CD14-positive monocyte (primary cell): ENCODE results near the gene CHPF. TPM values are rescaled to one million over a fixed set of nuclear protein-coding genes. Genes with fewer than 3 reads are reported as not detected.

Experiments
- DNase-seq, 3 donors: peaks; one replicate each; pipeline ENCODE4 v3.0.0-alpha.2; 2011 to 2022
- H2AFZ ChIP-seq: 2 replicates; pipeline ENCODE4 v1.6.0; 2012; ENCODE audit warnings: mild to moderate bottlenecking, low read depth, low read length, inconsistent platforms; ENCODE audit not compliant: insufficient read depth, poor library complexity, severe bottlenecking
- H3K27ac ChIP-seq, 2 donors: 1 replicate in 1 of 2; 2 replicates in 1 of 2; pipeline ENCODE4 v1.5.1; 2012 to 2013; ENCODE audit warnings: low read length in 2 of 2, control low read depth in 1 of 2, inconsistent platforms in 1 of 2, low read depth in 1 of 2, mild to moderate bottlenecking in 1 of 2
- H3K27me3 ChIP-seq, 2 donors: one replicate each; pipeline versions ENCODE4 v1.6.0 to v1.6.1; 2011 to 2013; ENCODE audit warnings: low read length in 2 of 2; ENCODE audit not compliant: control insufficient read depth in 2 of 2, insufficient read depth in 2 of 2
- H3K36me3 ChIP-seq, 2 donors: replicated peaks in 1 of 2; 1 replicate in 1 of 2; 2 replicates in 1 of 2; pipeline versions ENCODE4 v1.5.1 to v1.6.1; 2012 to 2013; ENCODE audit warnings: low read length in 2 of 2, control low read depth in 1 of 2, inconsistent platforms in 1 of 2, mild to moderate bottlenecking in 1 of 2; ENCODE audit not compliant: insufficient read depth in 2 of 2, control insufficient read depth in 1 of 2
- H3K4me1 ChIP-seq, 2 donors: 1 replicate in 1 of 2; 2 replicates in 1 of 2; pipeline versions ENCODE4 v1.5.1 to v1.6.1; 2012 to 2013; ENCODE audit warnings: low read length in 2 of 2, control low read depth in 1 of 2, inconsistent platforms in 1 of 2, mild to moderate bottlenecking in 1 of 2, moderate library complexity in 1 of 2; ENCODE audit not compliant: insufficient read depth in 2 of 2, control insufficient read depth in 1 of 2
- H3K4me2 ChIP-seq: replicated peaks from 2 replicates; pipeline ENCODE3; 2012; ENCODE audit warnings: low read length, moderate library complexity, mild to moderate bottlenecking; ENCODE audit not compliant: poor library complexity, severe bottlenecking; ENCODE audit errors: extremely low read depth
- H3K4me3 ChIP-seq, 3 experiments: fragments of 200-600 bp in 1 of 3; sonication (generic) in 1 of 3; replicated peaks in 1 of 3; 1 replicate in 2 of 3; 2 replicates in 1 of 3; pipeline ENCODE4 v1.5.1; 2011 to 2013; ENCODE audit warnings: low read length in 3 of 3, mild to moderate bottlenecking in 3 of 3, control low read depth in 2 of 3, low read depth in 2 of 3, inconsistent platforms in 1 of 3, moderate library complexity in 1 of 3
- H3K79me2 ChIP-seq: 2 replicates; pipeline ENCODE4 v1.6.0; 2012; ENCODE audit warnings: mild to moderate bottlenecking, control low read depth, inconsistent platforms, low read length, moderate library complexity; ENCODE audit not compliant: insufficient read depth
- H3K9ac ChIP-seq: 2 replicates; pipeline ENCODE4 v1.6.0; 2017; ENCODE audit warnings: low read length, mild to moderate bottlenecking; ENCODE audit not compliant: insufficient read depth, poor library complexity, severe bottlenecking
- H3K9me3 ChIP-seq, 2 donors: replicated peaks in 1 of 2; 1 replicate in 1 of 2; 2 replicates in 1 of 2; pipeline versions ENCODE4 v1.5.1 to v1.6.1; 2012 to 2013; ENCODE audit warnings: low read length in 2 of 2, control low read depth in 1 of 2; ENCODE audit not compliant: control insufficient read depth in 1 of 2, insufficient read depth in 1 of 2
- H4K20me1 ChIP-seq: 2 replicates; pipeline ENCODE4 v1.6.0; 2012; ENCODE audit warnings: mild to moderate bottlenecking, low read length, control low read depth, moderate library complexity; ENCODE audit not compliant: insufficient read depth
- H3K27ac Mint-ChIP-seq, 7 donors: one replicate each; pipeline ENCODE4 v1.8.0; 2020; ENCODE audit warnings: mild to moderate bottlenecking in 7 of 7, mixed read lengths in 7 of 7, moderate library complexity in 6 of 7, inconsistent platforms in 2 of 7
- H3K27me3 Mint-ChIP-seq, 3 donors: one replicate each; pipeline ENCODE4 v1.8.0; 2021 to 2022; ENCODE audit warnings: low read depth in 3 of 3, mild to moderate bottlenecking in 3 of 3, mixed read lengths in 3 of 3, moderate library complexity in 3 of 3, inconsistent platforms in 1 of 3
- H3K36me3 Mint-ChIP-seq, 2 donors: one replicate each; pipeline ENCODE4 v1.8.0; 2020; ENCODE audit warnings: mixed read lengths in 2 of 2, inconsistent platforms in 1 of 2, mild to moderate bottlenecking in 1 of 2
- H3K4me1 Mint-ChIP-seq: one replicate; pipeline ENCODE4 v1.8.0; 2020; ENCODE audit warnings: mild to moderate bottlenecking, mixed read lengths
- H3K4me3 Mint-ChIP-seq, 2 donors: one replicate each; pipeline ENCODE4 v1.8.0; 2020; ENCODE audit warnings: mild to moderate bottlenecking in 2 of 2, mixed read lengths in 2 of 2, moderate library complexity in 1 of 2
- H3K9me3 Mint-ChIP-seq, 7 donors: one replicate each; pipeline ENCODE4 v1.8.0; 2020 to 2022; ENCODE audit warnings: mixed read lengths in 7 of 7, mild to moderate bottlenecking in 6 of 7, moderate library complexity in 6 of 7, inconsistent platforms in 2 of 7
- CTCF ChIP-seq: fragments of 200-600 bp; IDR thresholded peaks from one replicate; pipeline ENCODE4 v1.8.0; 2022; ENCODE audit warnings: antibody characterized with exemption, mild to moderate bottlenecking
- WGBS: methylation state at CpG from one replicate; pipeline ENCODE4 v1.1.5; 2013; ENCODE audit warnings: missing lambda C conversion rate; ENCODE audit not compliant: insufficient coverage; 5-methylcytosine and 5-hydroxymethylcytosine counted together
- intact Hi-C, 2 donors: fragments of 100-400 bp; cut with micrococcal nuclease; formaldehyde crosslinking; loops; one replicate each; pipeline versions ENCODE4 v1.15.0 to v1.15.1; 2023
- polyA plus RNA-seq, 3 donors: library from polyadenylated mRNA; depleted of rRNA in 1 of 3; unstranded in 2 of 3; stranded (reverse) in 1 of 3; fragments of 300-500 nt in 2 of 3; fragments of >200 nt in 1 of 3; fragmentation: Illumina TruSeq in 2 of 3; gene quantifications; 1 replicate in 2 of 3; 2 replicates in 1 of 3; pipeline ENCODE4 v1.2.3, GENCODE V29; 2012 to 2021

CHPF gene
- polyA plus RNA-seq, 3 donors = 0.09 to 0.32 (median 0.09) TPM

- peak overlapping the region in 1 of 2 donors; percentile 100 for H3K4me3 Mint-ChIP-seq
These were observed 44.1 kb downstream of the CHPF start for GRCh38 chr2:219499555-219499954.

GRCh38 chr2:219499058-219499307 lies 44.6 kb downstream of the CHPF start:
- Histone ChIP-seq H3K4me1 (peaks cover 28 to 43% of the 10 kb centered on the region in 2 donors), H3K79me2 (peaks cover 11% of the 10 kb centered on the region), H3K36me3 (peaks cover 13 to 30% of the 10 kb centered on the region in 2 donors), H3K9ac (peak overlapping the region; percentile 91), H3K4me2 (peak overlapping the region; percentile 97), H3K27ac (peak overlapping the region; percentile 89 to 90), H3K4me3 (peak overlapping the region; percentile 58 to 93 (median 80)), H3K27me3 (peaks cover 31 to 37% of the 10 kb centered on the region in 2 donors), H4K20me1 (no peaks in the 10 kb centered on the region), H2AFZ (peak overlapping the region; percentile 94), H3K9me3 (peaks cover 2 to 10% of the 10 kb centered on the region in 2 donors)
- H3K4me1 Mint-ChIP-seq = peaks cover 38% of the 10 kb centered on the region
- peaks cover 0 to 19% (median 1%) of the 10 kb centered on the region in 7 donors for H3K9me3 Mint-ChIP-seq
- WGBS = 7% methylated on average over 2 of the region's 3 CpGs
- intact Hi-C loops = loop anchor here (5.0 to 10.0 kb wide), 4 partner anchors 33 to 334 kb away; partner anchors contain the start of genes DNPEP (in 2 of the 2), STK11IP (in 2 of the 2) and NHEJ1 (in 1 of the 2)
- peaks cover 38 to 41% (median 38%) of the 10 kb centered on the region in 3 donors for H3K27me3 Mint-ChIP-seq
- H3K36me3 Mint-ChIP-seq = peaks cover 18 to 31% of the 10 kb centered on the region in 2 donors
- no peak for TF ChIP-seq CTCF
- peak overlapping the region; percentile 94 to 99 (median 97) for H3K27ac Mint-ChIP-seq
- H3K4me3 Mint-ChIP-seq = peak overlapping the region; percentile 98 to 100
- no peak for DNase-seq

More at GRCh38 chr2:219499555-219499954, 44.1 kb downstream of the CHPF start:
- WGBS = 88% methylated on average over 1 of the region's 1 CpG
- Mint-ChIP-seq H3K36me3 (peaks cover 24 to 37% of the 10 kb centered on the region in 2 donors), H3K27ac (peak overlapping the region in 6 of 7 donors; percentile 7 to 99 (median 95)), H3K9me3 (peaks cover 0 to 17% (median 1%) of the 10 kb centered on the region in 7 donors), H3K27me3 (peaks cover 32 to 35% (median 32%) of the 10 kb centered on the region in 3 donors), H3K4me1 (peaks cover 38% of the 10 kb centered on the region)
- peak overlapping the region; percentile 97 for H3K4me2 ChIP-seq
- peak overlapping the region; percentile 94 for H2AFZ ChIP-seq
- peak overlapping the region; percentile 91 for H3K9ac ChIP-seq
- no peak for TF ChIP-seq CTCF
- peaks cover 11% of the 10 kb centered on the region for H3K79me2 ChIP-seq
- intact Hi-C loops = loop anchor here (5.0 to 10.0 kb wide), 4 partner anchors 33 to 335 kb away; partner anchors contain the start of genes DNPEP (in 2 of the 2), STK11IP (in 2 of the 2) and NHEJ1 (in 1 of the 2)
- peak overlapping the region in 1 of 2 donors; percentile 90 for H3K27ac ChIP-seq
- peaks cover 28 to 32% of the 10 kb centered on the region in 2 donors for H3K27me3 ChIP-seq
- DNase-seq = no peak
- H3K9me3 ChIP-seq = peaks cover 2 to 10% of the 10 kb centered on the region in 2 donors
- H4K20me1 ChIP-seq = no peaks in the 10 kb centered on the region
- peaks cover 28 to 43% of the 10 kb centered on the region in 2 donors for H3K4me1 ChIP-seq
- peaks cover 19 to 36% of the 10 kb centered on the region in 2 donors for H3K36me3 ChIP-seq
- peak overlapping the region in 1 of 3 experiments; percentile 93 for H3K4me3 ChIP-seq
